Mucosa of gallbladder (tissue), 1 donor: Measurements from ENCODE around the gene PDHA1. TPM values are rescaled to one million over a fixed set of nuclear protein-coding genes. Genes with fewer than 3 reads are reported as not detected.
A peak's percentile ranks its signal among the peaks of the same experiment; 100 is the strongest.

Source experiments
- DNase-seq: peaks from one replicate; pipeline ENCODE4 v3.0.0-alpha.2; 2020; ENCODE audit warnings: low spot score
- total RNA-seq: library from RNA; stranded (reverse); gene quantifications from one replicate; pipeline ENCODE4 v1.2.1, GENCODE V29; 2021
- donor health status: DM: no; HTN: no; CAD: no.

The PDHA1 gene
- total RNA-seq, result 164 TPM

DNA sequence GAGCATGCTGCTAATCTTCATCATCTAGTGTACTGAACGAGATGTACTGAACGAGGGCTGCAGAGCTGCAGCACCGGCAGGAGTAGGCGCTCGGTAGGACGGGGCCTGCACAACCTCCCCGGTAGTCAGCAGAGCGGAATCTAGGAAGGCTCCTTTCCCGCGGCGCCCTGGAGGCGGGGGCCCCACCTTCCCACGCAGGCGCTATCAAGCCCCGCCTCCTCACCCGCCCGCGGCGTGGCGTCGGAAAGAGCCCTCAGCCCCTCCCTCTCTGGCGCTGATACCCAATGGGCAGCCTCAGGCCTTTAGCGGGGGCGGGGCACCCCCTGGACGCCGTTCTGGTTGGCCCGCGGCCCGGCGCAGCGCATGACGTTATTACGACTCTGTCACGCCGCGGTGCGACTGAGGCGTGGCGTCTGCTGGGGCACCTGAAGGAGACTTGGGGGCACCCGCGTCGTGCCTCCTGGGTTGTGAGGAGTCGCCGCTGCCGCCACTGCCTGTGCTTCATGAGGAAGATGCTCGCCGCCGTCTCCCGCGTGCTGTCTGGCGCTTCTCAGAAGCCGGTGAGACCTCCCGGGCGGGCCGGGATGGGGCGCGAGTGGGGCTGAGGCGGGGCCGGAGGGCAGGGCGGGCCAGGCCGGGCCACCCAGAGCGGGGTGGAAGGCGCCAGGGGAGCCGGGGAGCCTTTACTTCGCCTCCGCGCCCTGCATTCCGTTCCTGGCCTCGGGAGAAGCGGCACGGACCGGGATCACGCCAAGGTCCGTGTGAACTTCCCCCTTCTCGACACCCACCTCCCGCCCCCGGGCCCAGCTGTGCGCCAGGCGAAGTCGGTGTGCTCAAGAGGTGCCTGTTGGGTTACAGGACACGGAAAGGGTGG is at the start of gene PDHA1:
Gene PDHA1, plus strand, starts transcription at position 393 of the 874 bp plus-strand sequence. Its CDS starts 111 bp downstream, at position 504.
- peak; percentile 94 for DNase-seq

- DNase-seq, result no peak
These were observed 40.4 kb upstream of the PDHA1 start for GRCh38 chrX:19303256-19303880.

DNA sequence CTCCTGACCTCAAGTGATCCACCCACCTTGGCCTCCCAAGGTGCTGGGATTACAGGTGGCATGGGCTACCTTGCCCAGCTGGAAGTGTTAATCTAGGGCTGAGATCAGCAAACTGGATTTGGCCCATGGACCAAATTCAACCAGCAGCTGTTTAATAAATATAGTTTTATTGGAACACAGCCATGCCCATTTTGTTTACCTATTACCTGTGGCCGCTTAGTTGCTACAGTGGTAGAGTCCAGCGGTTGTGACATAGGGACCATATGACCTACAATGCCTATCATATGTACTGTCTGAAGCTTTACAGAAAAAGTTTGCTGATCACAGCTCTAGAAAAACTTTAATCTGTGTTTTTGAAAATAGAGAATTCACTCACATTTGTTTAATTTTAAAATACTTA is 17.2 kb upstream of the PDHA1 start:
- DNase-seq, result no peak

GRCh38 chrX:19331831-19332230 is 11.9 kb upstream of the PDHA1 start:
- no peak for DNase-seq

- no peak for DNase-seq
These were observed 10.7 kb upstream of the PDHA1 start for GRCh38 chrX:19332983-19333382.

DNA sequence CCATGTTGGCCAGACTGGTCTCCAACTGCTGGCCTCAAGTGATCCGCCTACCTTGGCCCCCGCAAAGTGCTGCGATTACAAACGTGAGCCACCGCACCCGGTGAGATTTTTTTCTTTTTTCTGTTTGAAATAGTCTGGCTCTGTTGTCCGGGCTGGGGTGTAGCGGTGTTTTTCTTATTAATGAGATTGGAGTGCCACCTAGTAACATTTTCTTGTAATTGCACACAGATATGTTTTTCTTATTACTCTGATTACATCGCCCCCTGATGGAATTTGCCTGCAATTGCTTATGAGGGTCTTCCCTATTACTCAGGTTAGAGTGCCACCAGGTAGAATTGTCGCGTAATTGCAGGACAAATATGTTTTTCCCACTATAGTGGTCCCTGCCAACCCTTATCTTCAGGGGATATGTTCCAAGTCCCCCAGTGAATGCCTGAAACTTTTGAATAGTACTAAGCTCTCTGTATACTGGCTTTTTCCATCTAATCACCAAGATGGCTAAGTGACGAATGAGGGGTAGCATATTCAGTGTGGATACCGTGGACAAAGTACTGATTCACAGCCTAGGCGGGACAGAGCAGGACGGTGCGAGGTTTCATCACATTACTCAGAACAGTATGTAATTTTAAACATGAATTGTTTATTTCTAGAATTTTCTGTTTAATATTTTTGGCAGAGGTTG is 8.6 kb upstream of the PDHA1 start:
- DNase-seq, result no peak

- no peak for DNase-seq
These were observed 1.3 kb upstream of the PDHA1 start for GRCh38 chrX:19342331-19342906.

DNA sequence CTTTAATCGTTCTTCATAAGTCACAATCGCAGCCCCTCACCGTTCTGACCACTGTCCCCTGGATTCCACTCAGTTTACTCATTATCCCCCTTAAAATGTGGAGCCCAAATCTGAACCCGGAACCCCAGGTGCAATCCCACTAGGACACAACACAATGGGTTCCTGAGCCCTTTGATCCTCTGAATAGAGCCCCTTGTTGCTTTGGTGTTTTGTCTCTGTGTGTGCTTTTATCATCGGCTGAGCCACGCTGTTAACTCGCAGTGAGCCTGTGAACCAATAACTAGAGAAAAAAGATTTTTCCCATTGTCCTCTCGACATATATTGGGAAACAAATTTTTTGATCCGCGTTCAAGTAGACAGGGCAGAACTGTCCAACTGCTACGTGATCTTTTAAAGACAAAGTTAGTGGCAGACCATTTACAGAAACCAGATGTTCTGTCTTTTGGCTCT is 617 bp upstream of the PDHA1 start:
- DNase-seq, result no peak

DNA sequence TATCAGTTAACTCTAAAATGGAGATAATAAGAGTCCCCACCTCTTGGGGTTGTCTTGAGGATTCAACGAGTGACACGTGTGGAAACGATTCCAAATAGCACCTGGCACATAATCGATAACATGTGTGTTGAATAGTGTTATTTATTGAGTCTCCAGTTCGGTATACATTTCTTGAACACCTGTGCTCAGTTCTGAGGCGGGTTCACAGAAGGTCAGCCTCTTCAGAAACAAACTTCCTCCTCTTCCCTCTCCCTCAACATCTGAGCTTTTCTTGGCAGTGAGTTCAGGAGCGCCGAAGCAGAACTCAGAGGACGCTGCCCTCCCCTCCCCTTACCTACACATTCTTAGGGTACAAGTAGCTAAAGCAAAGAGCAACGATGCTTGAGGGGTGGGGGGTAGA is 934 bp downstream of the PDHA1 start:
- no peak for DNase-seq

DNA sequence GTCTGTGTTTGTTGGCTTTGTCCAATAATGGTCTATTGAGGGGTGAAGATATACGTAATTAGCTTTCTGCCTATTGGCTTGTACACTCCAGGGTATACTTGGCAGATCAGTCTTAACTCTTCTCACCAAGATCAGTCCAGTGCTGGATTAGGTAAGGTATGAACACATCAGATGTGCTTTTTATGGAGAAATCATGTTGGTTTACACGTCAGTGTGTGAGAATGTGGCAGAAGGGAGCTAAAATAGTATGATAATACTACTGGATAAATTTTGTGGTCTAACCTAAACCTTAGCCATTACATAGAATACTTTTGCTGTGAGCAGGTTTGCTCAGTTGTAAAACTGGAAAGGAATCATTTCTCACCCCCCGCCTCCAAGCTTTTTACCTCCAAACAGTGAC is 4.2 kb downstream of the PDHA1 start:
- DNase-seq, result no peak

DNA sequence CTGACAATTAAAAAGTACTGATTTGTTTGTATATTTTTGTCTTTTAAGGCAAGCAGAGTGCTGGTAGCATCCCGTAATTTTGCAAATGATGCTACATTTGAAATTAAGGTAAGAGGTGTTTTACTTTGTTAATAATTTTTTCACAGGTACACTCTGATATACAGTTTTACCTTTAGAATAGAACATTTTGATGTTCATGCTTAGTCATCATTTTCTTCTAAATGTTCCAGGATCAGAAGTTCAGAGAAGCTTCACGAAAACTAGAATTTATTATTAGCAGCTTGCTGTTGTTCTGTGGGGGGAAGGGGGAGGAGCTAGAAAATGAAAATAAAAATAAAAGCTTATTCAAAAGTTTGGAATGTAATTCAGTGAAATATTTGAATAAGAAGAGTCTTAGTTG is 5.5 kb downstream of the PDHA1 start:
- DNase-seq, result no peak

DNA sequence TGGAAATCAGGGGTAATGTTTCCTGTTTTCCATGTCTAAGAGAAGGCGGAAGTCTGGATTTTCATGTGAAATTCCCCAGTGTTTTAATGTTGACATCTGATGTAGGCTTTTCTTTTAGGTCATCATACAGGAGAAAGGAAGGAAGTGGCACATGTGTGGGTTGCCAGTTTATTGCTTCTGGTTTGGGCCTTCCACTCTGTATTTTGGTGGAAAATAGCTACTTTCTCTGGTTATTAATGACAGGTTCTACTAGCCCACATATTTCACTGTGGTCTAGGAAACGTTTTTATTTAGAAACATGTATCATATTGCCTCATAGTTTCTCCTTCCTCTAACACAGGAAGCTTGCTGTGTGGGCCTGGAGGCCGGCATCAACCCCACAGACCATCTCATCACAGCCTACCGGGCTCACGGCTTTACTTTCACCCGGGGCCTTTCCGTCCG is 7.2 kb downstream of the PDHA1 start:
- DNase-seq, result no peak

DNA sequence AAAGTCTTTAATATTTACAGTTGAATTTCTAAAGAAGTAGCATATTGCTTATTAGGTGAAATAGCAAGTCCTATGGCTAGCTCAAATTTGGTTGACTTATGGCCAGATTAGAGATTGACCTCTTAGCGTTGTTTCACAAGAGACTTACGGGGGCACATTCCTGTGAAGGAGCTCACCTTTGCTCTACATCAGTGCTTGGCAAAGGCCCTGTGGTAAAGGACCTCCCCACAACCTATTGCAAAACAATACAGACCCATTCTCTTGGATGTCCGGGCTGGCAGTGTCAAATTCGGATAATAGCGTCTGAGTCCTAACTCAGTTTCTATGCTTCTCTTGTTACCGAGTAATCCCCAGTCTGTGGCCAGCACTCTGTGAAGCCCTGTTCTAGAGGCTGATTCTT is 10.9 kb downstream of the PDHA1 start:
- DNase-seq, result no peak

- no peak for DNase-seq
These were observed 14.8 kb downstream of the PDHA1 start for GRCh38 chrX:19358521-19358920.

DNA sequence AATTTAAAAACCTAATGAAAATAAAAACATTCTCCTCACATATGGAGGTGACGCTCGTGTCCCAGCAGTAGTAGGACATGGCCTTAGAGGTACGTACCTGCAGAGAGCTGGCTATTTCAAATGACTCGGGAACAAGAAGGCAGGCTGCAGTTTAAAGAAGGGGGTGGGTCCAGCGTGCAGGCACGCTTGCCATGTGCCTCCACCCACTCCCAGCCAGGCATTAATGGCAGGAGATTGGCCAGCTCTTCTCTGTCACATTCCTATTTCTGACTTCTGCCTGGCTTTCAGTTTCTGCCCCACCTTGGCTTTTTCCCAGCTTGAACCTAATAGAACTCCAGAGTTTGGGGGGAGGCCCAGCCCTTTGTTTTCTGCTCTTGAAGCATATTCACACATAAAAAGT is 17.2 kb downstream of the PDHA1 start:
- DNase-seq, result no peak

DNA sequence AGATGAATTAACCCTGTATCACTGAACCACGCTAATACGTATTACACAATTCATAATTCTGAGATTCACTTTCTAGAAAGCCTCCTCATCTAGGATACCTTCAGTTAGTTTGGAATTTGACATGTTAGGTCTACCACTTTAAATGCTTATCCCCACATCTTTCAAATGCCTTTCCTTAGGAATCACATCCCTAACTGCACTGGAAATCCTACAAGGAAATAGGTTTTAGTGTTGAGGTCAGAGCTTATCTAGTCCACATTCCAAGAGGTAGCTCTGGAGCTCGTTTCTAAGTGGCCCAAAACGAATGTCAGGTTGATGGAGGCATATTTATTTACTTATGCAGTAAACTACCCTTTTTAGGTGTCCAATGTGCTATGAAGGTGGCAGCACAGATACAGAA is 18.0 kb downstream of the PDHA1 start:
- DNase-seq, result no peak

- DNase-seq, result no peak
These were observed 24.8 kb downstream of the PDHA1 start for GRCh38 chrX:19368576-19368975.

DNA sequence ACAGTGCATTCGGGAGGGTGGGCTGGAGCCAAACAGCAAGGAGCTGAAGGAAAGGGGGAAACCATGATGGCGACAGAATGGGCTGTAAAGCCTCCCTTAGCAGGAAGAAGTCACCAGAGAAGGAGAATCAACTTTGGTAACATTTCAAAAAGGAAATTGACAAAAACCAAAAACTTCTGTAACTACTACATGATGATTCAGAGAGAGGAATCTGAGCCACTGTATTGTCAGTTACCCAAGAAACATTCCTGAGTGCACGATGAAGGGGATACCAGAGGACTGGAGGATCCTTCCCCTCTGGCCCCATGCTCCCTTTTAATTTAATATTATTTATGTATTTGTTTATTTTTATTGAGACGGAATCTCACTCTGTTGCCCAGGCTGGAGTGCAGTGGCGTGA is 26.3 kb downstream of the PDHA1 start:
- no peak for DNase-seq

DNA sequence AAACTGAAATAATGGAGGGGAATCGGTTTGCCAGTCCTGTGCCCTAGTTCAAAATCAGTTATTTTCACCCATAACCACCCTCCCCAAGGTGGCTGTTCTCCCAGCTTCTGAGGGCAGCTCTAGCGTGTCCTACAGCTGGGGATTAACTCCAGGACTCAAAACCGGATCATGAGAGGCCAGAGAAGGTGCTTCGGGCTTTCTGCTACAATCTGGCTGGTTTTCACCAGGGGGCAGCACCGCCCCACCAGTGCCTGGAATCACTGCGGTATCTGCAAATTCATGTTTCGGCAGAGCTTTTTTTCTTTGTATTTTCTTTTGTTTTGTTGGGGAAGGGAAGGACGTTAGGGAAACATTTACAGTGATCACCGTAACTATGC is 28.4 kb downstream of the PDHA1 start:
- peak; percentile 61 for DNase-seq

GRCh38 chrX:19372547-19373331 is 29.0 kb downstream of the PDHA1 start:
- no peak for DNase-seq

DNA sequence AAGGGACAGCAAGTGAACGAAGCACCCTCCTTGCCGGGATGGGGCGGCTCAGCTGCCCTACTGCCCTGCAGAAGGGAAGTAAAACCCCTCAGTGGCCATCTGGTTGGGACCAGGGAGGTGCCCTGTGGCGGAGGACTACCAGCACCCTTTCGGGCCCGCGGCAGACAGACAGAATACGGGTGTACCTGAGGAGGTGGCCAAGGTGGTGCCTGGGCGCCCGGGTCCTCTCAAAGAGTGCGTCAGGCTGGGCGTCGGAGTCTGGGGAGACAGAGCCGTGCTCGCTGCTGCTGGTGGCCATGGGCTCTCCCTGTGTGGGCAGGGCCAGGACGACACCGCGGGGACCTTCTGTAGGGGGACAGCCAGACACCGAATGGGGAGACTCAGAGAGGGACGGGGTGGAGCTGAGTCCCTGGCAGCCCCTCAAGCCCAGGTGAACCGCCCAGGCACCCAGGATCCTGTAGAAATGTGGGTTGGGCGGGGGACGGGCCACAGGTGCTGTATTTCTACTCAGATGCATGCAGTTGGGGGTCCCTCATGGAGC is 29.7 kb downstream of the PDHA1 start:
- no peak for DNase-seq
